PC-9 (cell line): ENCODE data around the gene CLC.

Source experiments
- CTCF ChIP-seq: fragments of 200-600 bp; sonication (generic); conservative IDR thresholded peaks from 2 replicates; pipeline ENCODE4 v1.6.1; 2017; ENCODE audit warnings: mixed run types, antibody characterized with exemption, mild to moderate bottlenecking, moderate library complexity
- EZH2 ChIP-seq: fragments of 200-600 bp; sonication (generic); IDR thresholded peaks from 2 replicates; pipeline ENCODE4 v1.8.0; 2017; ENCODE audit warnings: antibody characterized with exemption, low read depth

DNA sequence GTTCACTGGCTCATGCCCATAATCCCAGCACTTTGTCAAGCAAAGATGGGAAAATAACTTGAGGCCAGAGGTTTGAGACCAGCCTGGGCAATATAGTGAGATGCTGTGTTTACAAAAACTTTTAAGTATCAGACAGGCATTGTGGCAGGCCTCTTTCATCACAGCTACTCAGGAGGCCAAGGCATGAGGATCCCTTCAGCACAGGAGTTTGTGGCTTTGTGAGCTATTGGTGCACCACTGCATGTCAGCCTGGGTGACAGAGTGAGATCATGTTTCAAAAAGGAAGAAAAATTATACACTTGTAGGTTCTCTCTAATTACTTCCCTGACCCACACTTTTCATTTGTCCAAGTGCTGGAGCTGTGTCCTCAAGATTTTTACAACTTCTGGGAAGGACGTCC lies 45.0 kb downstream of the CLC start:
- TF ChIP-seq CTCF: no peak
- TF ChIP-seq EZH2: no peak
